ENCODE results near the gene ZNF668.

DNA sequence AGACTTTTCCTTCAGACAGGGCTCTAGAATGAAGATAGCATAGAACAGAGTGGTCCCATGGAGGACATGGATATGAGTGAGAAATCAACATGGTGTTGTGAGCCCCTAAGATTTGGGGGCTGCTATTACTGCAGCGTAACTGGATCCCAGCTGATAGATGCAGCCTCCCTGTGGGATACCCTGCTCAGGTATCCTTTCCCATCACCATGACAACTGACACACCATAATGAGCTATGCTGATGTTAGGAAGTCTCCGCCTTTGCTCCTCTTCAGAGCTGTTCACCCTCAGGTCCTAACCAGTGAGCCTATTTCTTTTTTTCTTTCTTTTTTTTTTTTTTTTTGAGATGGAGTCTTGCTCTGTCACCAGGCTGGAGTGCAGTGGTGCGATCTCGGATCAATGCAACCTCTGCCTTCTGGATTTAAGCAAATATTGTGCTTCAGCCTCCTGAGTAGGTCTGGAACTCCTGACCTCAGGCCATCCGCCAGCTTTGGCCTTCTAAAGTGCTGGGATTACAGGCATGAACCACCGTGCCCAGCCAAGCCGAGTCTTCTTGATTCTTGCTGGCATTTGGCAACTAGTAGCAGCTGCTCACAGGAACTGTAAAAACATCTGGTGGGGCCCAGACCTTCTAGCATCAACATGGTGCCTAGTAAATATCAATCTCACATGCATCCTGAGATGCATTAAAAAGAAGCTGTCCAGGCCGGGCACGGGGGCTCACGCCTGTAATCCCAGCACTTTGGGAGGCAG, 23.6 kb downstream of the ZNF668 start:
- TF ChIP-seq YY1 (IDR thresholded peaks at IDR 0.05; ENCODE audit: insufficient read depth, insufficient read length) (no peak), ZNF274 (IDR thresholded peaks at IDR 0.05; ENCODE audit: low read depth, low read length) (no peak), SUZ12 (IDR thresholded peaks at IDR 0.05; ENCODE audit: extremely low read depth, insufficient read depth, insufficient read length) (no peak)
